Nephron progenitor cell (in vitro differentiated cells): ENCODE measurements around the gene IL20RA.

ENCODE experiments used
- DNase-seq: peaks from one replicate; pipeline ENCODE4 v3.0.0; 2021
- H3K27ac Mint-ChIP-seq: 2 replicates; pipeline ENCODE4 v1.8.0; 2021; ENCODE audit warnings: mild to moderate bottlenecking, moderate library complexity, mixed read lengths
- H3K27me3 Mint-ChIP-seq: 2 replicates; pipeline ENCODE4 v1.8.0; 2021; ENCODE audit warnings: mild to moderate bottlenecking, low read depth, mixed read lengths; ENCODE audit not compliant: poor library complexity
- H3K36me3 Mint-ChIP-seq: 2 replicates; pipeline ENCODE4 v1.8.0; 2021; ENCODE audit warnings: low read depth, mixed read lengths
- H3K4me1 Mint-ChIP-seq: 2 replicates; pipeline ENCODE4 v1.8.0; 2021; ENCODE audit warnings: mixed read lengths
- H3K4me3 Mint-ChIP-seq: 2 replicates; pipeline ENCODE4 v1.8.0; 2021; ENCODE audit warnings: mild to moderate bottlenecking, moderate library complexity, mixed read lengths
- H3K9me3 Mint-ChIP-seq: 2 replicates; pipeline ENCODE4 v1.8.0; 2021; ENCODE audit warnings: mild to moderate bottlenecking, moderate library complexity, mixed read lengths
- CTCF ChIP-seq: fragments of 200-600 bp; sonication (generic); IDR thresholded peaks from 2 replicates; pipeline ENCODE4 v1.5.0; 2021; ENCODE audit warnings: antibody characterized with exemption

Gene IL20RA

GRCh38 chr6:137044366-137045221, at the start of gene IL20RA:
Gene IL20RA, minus strand, starts transcription at chr6:137044965. Its CDS starts 237 bp downstream, at chr6:137044728.
- Mint-ChIP-seq H3K27me3 (peaks cover 51% of the 10 kb centered on the region), H3K4me3 (peak within 1 kb of the TSS; percentile 82), H3K9me3 (peaks cover 20% of the 10 kb centered on the region), H3K27ac (no peak within 1 kb of the TSS), H3K4me1 (peaks cover 24% of the 10 kb centered on the region), H3K36me3 (peaks cover 5% of the 10 kb centered on the region)
- no peak for TF ChIP-seq CTCF
- DNase-seq, result peak; percentile 59

- Mint-ChIP-seq H3K27ac (no peak overlapping the region), H3K4me3 (no peak overlapping the region), H3K27me3 (peaks cover 3% of the 10 kb centered on the region), H3K36me3 (no peaks in the 10 kb centered on the region), H3K4me1 (peaks cover 26% of the 10 kb centered on the region), H3K9me3 (peaks cover 4% of the 10 kb centered on the region)
- no peak for DNase-seq
- no peak for TF ChIP-seq CTCF
Observed at GRCh38 chr6:137093183-137094069, 48.7 kb upstream of the IL20RA start.

- H3K27me3 Mint-ChIP-seq, result peaks cover 3% of the 10 kb centered on the region
- no peak overlapping the region for H3K27ac Mint-ChIP-seq
- no peaks in the 10 kb centered on the region for H3K36me3 Mint-ChIP-seq
- peaks cover 26% of the 10 kb centered on the region for H3K4me1 Mint-ChIP-seq
- DNase-seq, result no peak
- H3K9me3 Mint-ChIP-seq, result peaks cover 4% of the 10 kb centered on the region
- H3K4me3 Mint-ChIP-seq, result no peak overlapping the region
- no peak for TF ChIP-seq CTCF
Observed at GRCh38 chr6:137092018-137092417, 47.3 kb upstream of the IL20RA start.

GRCh38 chr6:137089305-137089704, 44.5 kb upstream of the IL20RA start:
- Mint-ChIP-seq H3K36me3 (no peaks in the 10 kb centered on the region), H3K27me3 (peaks cover 3% of the 10 kb centered on the region), H3K4me1 (peaks cover 17% of the 10 kb centered on the region), H3K4me3 (no peak overlapping the region), H3K9me3 (peaks cover 4% of the 10 kb centered on the region), H3K27ac (no peak overlapping the region)
- DNase-seq, result no peak
- no peak for TF ChIP-seq CTCF

- Mint-ChIP-seq H3K27me3 (peaks cover 3% of the 10 kb centered on the region), H3K4me3 (no peak overlapping the region), H3K36me3 (no peaks in the 10 kb centered on the region)
Observed at GRCh38 chr6:137087902-137088301, 43.1 kb upstream of the IL20RA start.

More at GRCh38 chr6:137087902-137088301, 43.1 kb upstream of the IL20RA start:
- TF ChIP-seq CTCF, result no peak
- DNase-seq, result no peak
- Mint-ChIP-seq H3K4me1 (peaks cover 9% of the 10 kb centered on the region), H3K27ac (no peak overlapping the region), H3K9me3 (peaks cover 4% of the 10 kb centered on the region)
